Right cardiac atrium (tissue), 5 donors: ENCODE measurements around the gene ATP6V1C2. TPM values are rescaled to one million over a fixed set of nuclear protein-coding genes. Genes with fewer than 3 reads are reported as not detected.

Experiments used
- ATAC-seq, 2 donors: fragments of 200-7000 bp; cut with Tn5 transposase; one replicate each; pipeline versions ENCODE4 v1.8.0 to v1.9.1; 2020; ENCODE audit warnings: moderate library complexity in 2 of 2, mild to moderate bottlenecking in 1 of 2
- DNase-seq, 3 donors: peaks; one replicate each; pipeline ENCODE4 v3.0.0-alpha.2; 2020
- H3K27ac ChIP-seq: one replicate; pipeline ENCODE4 v1.5.1; 2013; ENCODE audit warnings: mild to moderate bottlenecking, low read length, control low read depth, moderate library complexity
- H3K27me3 ChIP-seq: one replicate; pipeline ENCODE4 v1.6.1; 2013; ENCODE audit not compliant: control insufficient read depth, insufficient read depth
- H3K4me1 ChIP-seq: one replicate; pipeline ENCODE4 v1.6.1; 2013; ENCODE audit warnings: low read length; ENCODE audit not compliant: control insufficient read depth, insufficient read depth
- H3K4me3 ChIP-seq: one replicate; pipeline ENCODE4 v1.5.1; 2013; ENCODE audit warnings: low read length, control low read depth
- H3K9me3 ChIP-seq: one replicate; pipeline ENCODE4 v1.6.1; 2013; ENCODE audit warnings: low read length; ENCODE audit not compliant: control insufficient read depth
- WGBS: extraction: QIAGEN DNeasy Blood & Tissue Kit; methylation state at CpG from one replicate; pipeline ENCODE4 v1.1.7; 2013; 5-methylcytosine and 5-hydroxymethylcytosine counted together
- intact Hi-C, 4 donors: fragments of 100-400 bp; cut with DNase I; formaldehyde crosslinking; loops; one replicate each; pipeline versions ENCODE4 v1.11.0 to v1.14.0; 2022 to 2023
- polyA plus RNA-seq: library from polyadenylated mRNA; stranded (reverse); fragments of 200-250 nt; gene quantifications from one replicate; pipeline ENCODE4 v1.2.3, GENCODE V29; 2013
- total RNA-seq, 4 donors: library from RNA; stranded (reverse); fragmentation: NEBNext Ultra II Directional; extraction: Animal tissue kit (Norgen Biotek cat#: 25700); gene quantifications; one replicate each; pipeline ENCODE4 v1.2.1, GENCODE V29; 2021
- donor health status: healthy with polysubstance abuse.
- donor health status: DM: no; HTN: yes; CAD: no.
- donor health status: DM: no; HTN: no; CAD: no.
- donor health status: DM: no; HTN: yes; CAD: no; lungs with severe emphysema.
- donor health status: DM: yes; HTN: yes; CAD: no.

The ATP6V1C2 gene
- total and polyA plus RNA-seq, 5 donors, result 0.09 to 0.52 (median 0.36) TPM; not detected in 2

- Histone ChIP-seq H3K4me3 (no peak overlapping the region), H3K4me1 (no peaks in the 10 kb centered on the region), H3K9me3 (no peaks in the 10 kb centered on the region), H3K27me3 (no peaks in the 10 kb centered on the region), H3K27ac (no peak overlapping the region)
- 88% methylated on average over 13 of the region's 13 CpGs for WGBS
- intact Hi-C loops, result no loop called here
- DNase-seq, result peak in 1 of 3 donors; percentile 31
- ATAC-seq, result no peak
Measured at GRCh38 chr2:10760794-10761504, 39.5 kb downstream of the ATP6V1C2 start.

DNA sequence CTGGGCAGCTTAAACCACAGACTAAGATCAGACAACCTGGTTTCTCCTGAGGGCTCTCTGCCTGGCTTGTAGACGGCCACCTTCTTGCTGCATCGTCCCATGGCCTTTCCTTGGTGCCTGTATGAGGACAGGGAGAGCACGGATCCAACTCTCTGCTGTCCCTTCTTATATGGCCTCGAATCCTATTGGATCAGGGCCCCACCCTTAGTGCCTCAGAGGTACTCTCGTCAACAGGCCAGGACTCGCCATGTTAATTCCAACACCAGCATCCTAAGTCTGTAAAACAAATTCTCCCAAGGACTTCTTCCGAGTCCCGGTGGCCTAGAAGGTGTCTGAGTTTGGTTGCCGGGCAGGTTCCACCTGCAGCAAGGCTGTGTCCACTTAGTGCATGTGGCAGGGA is 40.2 kb downstream of the ATP6V1C2 start:
- Histone ChIP-seq H3K4me3 (no peak overlapping the region), H3K4me1 (no peaks in the 10 kb centered on the region), H3K9me3 (no peaks in the 10 kb centered on the region), H3K27me3 (no peaks in the 10 kb centered on the region), H3K27ac (no peak overlapping the region)
- peak in 1 of 3 donors; percentile 12 for DNase-seq
- intact Hi-C loops, result no loop called here
- ATAC-seq, result no peak
- 85% methylated on average over 9 of the region's 9 CpGs for WGBS

- WGBS, result 20% methylated on average over 25 of the region's 25 CpGs
- H3K9me3 ChIP-seq, result no peaks in the 10 kb centered on the region
- peak; percentile 54 to 77 (median 75) for DNase-seq
- no peaks in the 10 kb centered on the region for H3K4me1 ChIP-seq
- intact Hi-C loops, result no loop called here
- H3K27ac ChIP-seq, result no peak overlapping the region
- no peak overlapping the region for H3K4me3 ChIP-seq
- H3K27me3 ChIP-seq, result no peaks in the 10 kb centered on the region
- peak; percentile 66 to 77 for ATAC-seq
Measured at GRCh38 chr2:10762651-10763460, 41.4 kb downstream of the ATP6V1C2 start.

- ATAC-seq, result no peak
- Histone ChIP-seq H3K4me3 (no peak overlapping the region), H3K27ac (no peak overlapping the region), H3K4me1 (no peaks in the 10 kb centered on the region), H3K27me3 (no peaks in the 10 kb centered on the region), H3K9me3 (no peaks in the 10 kb centered on the region)
- 69% methylated on average over 9 of the region's 9 CpGs for WGBS
- DNase-seq, result peak in 2 of 3 donors; percentile 28 to 31
- intact Hi-C loops, result no loop called here
Measured at GRCh38 chr2:10763461-10763800, 42.0 kb downstream of the ATP6V1C2 start.

GRCh38 chr2:10764096-10764785 is 42.8 kb downstream of the ATP6V1C2 start:
- peak in 1 of 3 donors; percentile 33 for DNase-seq
- no peak for ATAC-seq
- H3K4me3 ChIP-seq, result no peak overlapping the region
- no peaks in the 10 kb centered on the region for H3K4me1 ChIP-seq
- no peaks in the 10 kb centered on the region for H3K27me3 ChIP-seq
- no peak overlapping the region for H3K27ac ChIP-seq
- intact Hi-C loops, result no loop called here
- H3K9me3 ChIP-seq, result no peaks in the 10 kb centered on the region
- 86% methylated on average over 18 of the region's 18 CpGs for WGBS

DNA sequence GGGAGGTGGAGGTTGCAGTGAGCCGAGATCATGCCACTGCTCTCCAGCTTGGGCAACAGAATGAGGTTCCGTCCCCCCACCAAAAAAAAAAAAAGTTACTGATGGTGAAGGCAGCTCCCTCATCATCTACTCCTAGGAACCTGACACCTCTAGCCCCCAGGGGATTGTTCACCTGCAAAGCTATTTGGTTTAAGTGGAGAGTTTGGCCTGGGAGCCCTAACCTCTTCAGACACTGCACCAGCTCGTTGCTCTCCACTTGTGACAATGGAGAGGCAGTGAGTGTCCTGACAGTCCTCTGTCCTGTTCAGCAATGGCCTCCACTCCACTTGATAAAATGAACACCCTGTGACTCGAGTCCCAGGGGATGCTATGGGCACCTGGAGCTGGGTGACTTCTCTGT is 43.5 kb downstream of the ATP6V1C2 start:
- Histone ChIP-seq H3K27me3 (no peaks in the 10 kb centered on the region), H3K4me3 (no peak overlapping the region), H3K9me3 (no peaks in the 10 kb centered on the region), H3K4me1 (no peaks in the 10 kb centered on the region), H3K27ac (no peak overlapping the region)
- intact Hi-C loops, result no loop called here
- WGBS, result 76% methylated on average over 4 of the region's 4 CpGs
- ATAC-seq, result no peak
- DNase-seq, result no peak

GRCh38 chr2:10765461-10765860 is 44.0 kb downstream of the ATP6V1C2 start:
- H3K27me3 ChIP-seq, result no peaks in the 10 kb centered on the region
- ATAC-seq (no peak), DNase-seq (peak in 1 of 3 donors; percentile 25)
- no peaks in the 10 kb centered on the region for H3K9me3 ChIP-seq
- 68% methylated on average over 5 of the region's 5 CpGs for WGBS
- H3K4me3 ChIP-seq, result no peak overlapping the region
- H3K4me1 ChIP-seq, result no peaks in the 10 kb centered on the region
- intact Hi-C loops, result no loop called here
- no peak overlapping the region for H3K27ac ChIP-seq

DNA sequence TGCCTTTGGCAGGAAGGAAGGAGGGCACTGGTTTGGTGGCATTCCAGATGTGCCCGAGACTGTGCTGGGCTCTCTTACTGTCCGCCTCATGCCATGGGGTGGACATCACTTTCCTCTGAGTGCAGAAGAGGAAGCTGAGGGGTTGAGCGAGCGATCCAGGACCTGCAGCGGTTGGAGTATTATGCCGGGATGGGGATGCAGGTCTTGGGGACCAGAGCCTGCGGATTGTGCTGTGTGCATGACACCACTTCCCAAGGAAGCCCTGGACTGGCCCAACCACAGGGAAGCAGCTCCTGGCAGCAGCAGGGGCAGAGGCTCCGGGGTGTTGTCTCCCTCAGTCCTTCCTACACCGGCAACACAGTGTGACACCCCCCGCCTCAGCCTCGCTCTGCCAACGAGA is 44.5 kb downstream of the ATP6V1C2 start:
- no peak for DNase-seq
- no peak for ATAC-seq
- intact Hi-C loops, result no loop called here
- Histone ChIP-seq H3K4me1 (no peaks in the 10 kb centered on the region), H3K4me3 (no peak overlapping the region), H3K9me3 (no peaks in the 10 kb centered on the region), H3K27me3 (no peaks in the 10 kb centered on the region), H3K27ac (no peak overlapping the region)
- WGBS, result 89% methylated on average over 12 of the region's 12 CpGs

DNA sequence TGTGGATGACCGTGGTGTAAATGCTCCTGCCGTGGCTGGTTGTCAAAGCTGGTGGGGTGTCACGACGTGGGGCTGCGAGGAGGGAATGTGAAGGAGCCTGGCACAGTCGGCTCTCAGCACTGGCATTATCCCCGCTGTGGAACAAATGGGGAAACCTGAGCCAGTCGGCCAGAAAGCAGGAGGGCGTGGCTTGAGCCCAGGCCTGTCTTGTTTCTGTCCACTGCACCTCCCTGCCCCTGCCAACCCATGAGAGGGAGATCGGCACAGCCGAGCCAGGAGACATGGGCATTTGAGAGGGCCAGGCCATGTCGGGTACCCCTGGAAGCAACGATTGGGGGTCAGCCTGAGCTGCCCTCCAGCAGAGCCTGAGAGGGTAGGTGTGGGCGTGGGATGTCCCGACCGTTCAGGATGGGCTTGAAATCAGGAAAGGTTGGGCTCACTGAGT is 46.7 kb downstream of the ATP6V1C2 start:
- ATAC-seq, result no peak
- H3K9me3 ChIP-seq, result no peaks in the 10 kb centered on the region
- H3K27ac ChIP-seq, result no peak overlapping the region
- no peaks in the 10 kb centered on the region for H3K27me3 ChIP-seq
- H3K4me1 ChIP-seq, result no peaks in the 10 kb centered on the region
- 62% methylated on average over 16 of the region's 16 CpGs for WGBS
- no peak overlapping the region for H3K4me3 ChIP-seq
- DNase-seq, result no peak
- intact Hi-C loops, result no loop called here

DNA sequence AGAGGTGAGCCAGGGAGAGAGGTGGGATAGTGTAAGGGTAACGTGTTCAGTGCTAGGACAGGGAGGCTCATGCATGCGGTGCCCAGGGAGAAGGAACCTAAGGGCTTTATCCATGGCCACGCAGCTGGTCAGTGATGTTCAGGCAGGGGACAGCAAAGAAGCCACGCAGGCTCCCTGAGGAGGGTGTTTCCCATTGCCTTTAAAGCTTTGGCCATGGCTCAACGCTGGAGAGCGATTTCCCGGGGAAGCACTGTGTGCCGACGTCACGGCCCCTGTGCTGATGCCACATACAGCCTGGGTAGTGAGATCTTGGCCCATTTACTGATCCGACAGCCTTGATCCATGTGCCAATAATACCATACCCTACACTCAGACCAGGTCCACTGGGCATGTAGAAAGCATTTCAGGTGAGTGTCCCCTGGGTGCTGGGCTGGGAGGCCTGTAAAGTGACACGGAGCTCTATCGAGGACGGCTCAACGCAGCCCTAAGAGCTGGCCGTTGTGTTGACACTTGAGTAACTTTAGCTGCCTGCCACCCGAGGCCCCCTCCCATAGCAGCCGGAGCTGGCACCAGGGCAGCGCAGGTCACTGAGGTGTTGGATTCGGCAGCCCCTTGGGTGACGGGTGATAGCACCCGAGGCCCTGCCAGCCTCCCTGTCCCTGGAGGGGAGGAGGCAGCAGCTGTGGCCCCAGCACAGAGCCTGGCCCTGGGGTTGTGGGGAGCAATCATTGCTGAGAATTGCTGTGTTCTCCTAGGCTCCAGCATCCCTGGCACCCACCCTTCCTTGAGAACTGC is 49.7 kb downstream of the ATP6V1C2 start:
- WGBS, result 71% methylated on average over 22 of the region's 22 CpGs
- Histone ChIP-seq H3K27ac (no peak overlapping the region), H3K4me1 (peaks cover 6% of the 10 kb centered on the region), H3K9me3 (no peaks in the 10 kb centered on the region), H3K4me3 (no peak overlapping the region), H3K27me3 (no peaks in the 10 kb centered on the region)
- intact Hi-C loops, result no loop called here
- DNase-seq (peak in 1 of 3 donors; percentile 63), ATAC-seq (peak in 1 of 2 donors; percentile 14)
